Gastrocnemius medialis (tissue), 4 donors: Measurements from ENCODE around the gene C1QTNF6. TPM values are rescaled to one million over a fixed set of nuclear protein-coding genes. Genes with fewer than 3 reads are reported as not detected.

Experiments
- ATAC-seq, 2 donors: fragments of 150-250 bp; one replicate each; pipeline ENCODE4 v1.9.1; 2016
- DNase-seq, 2 donors: peaks; one replicate each; pipeline ENCODE4 v3.0.0-alpha.2; 2019
- H3K27ac ChIP-seq, 4 donors: fragments of 200-600 bp; sonication (generic); 1 replicate in 1 of 4; 2 replicates in 3 of 4; pipeline ENCODE4 v1.5.1; 2016 to 2018; ENCODE audit warnings: mild to moderate bottlenecking in 2 of 4, moderate library complexity in 1 of 4
- H3K27me3 ChIP-seq, 3 donors: fragments of 200-600 bp; sonication (generic) in 2 of 3; 1 replicate in 1 of 3; 2 replicates in 2 of 3; pipeline versions ENCODE4 v1.5.1 to v1.6.0; 2016 to 2019; ENCODE audit warnings: mild to moderate bottlenecking in 1 of 3, moderate library complexity in 1 of 3
- H3K36me3 ChIP-seq, 2 donors: fragments of 200-600 bp; sonication (generic) in 1 of 2; one replicate each; pipeline ENCODE4 v1.5.1; 2017 to 2018
- H3K4me1 ChIP-seq, 2 donors: fragments of 200-600 bp; sonication (generic) in 1 of 2; one replicate each; pipeline ENCODE4 v1.5.1; 2016 to 2017; ENCODE audit warnings: mild to moderate bottlenecking in 2 of 2
- H3K4me3 ChIP-seq, 4 donors: fragments of 200-600 bp; sonication (generic) in 3 of 4; 1 replicate in 1 of 4; 2 replicates in 3 of 4; pipeline ENCODE4 v1.5.1; 2016 to 2019; ENCODE audit warnings: mild to moderate bottlenecking in 2 of 4
- H3K9me3 ChIP-seq, 3 donors: fragments of 200-600 bp; sonication (generic) in 2 of 3; 1 replicate in 1 of 3; 2 replicates in 2 of 3; pipeline ENCODE4 v1.5.1; 2016 to 2019
- CTCF ChIP-seq, 5 experiments: fragments of 450-650 bp in 3 of 5; fragments of 200-600 bp in 2 of 5; sonication (generic) in 2 of 5; IDR thresholded peaks in 4 of 5; conservative IDR thresholded peaks in 1 of 5; 1 replicate in 4 of 5; 2 replicates in 1 of 5; pipeline ENCODE4 v1.5.1; 2016 to 2019; ENCODE audit warnings: antibody characterized with exemption in 5 of 5, mild to moderate bottlenecking in 3 of 5, moderate library complexity in 3 of 5
- POLR2A ChIP-seq, 2 donors: fragments of 450-650 bp; IDR thresholded peaks; one replicate each; pipeline ENCODE4 v1.6.1; 2017; ENCODE audit warnings: antibody characterized with exemption in 2 of 2, mild to moderate bottlenecking in 2 of 2, moderate library complexity in 2 of 2
- in situ Hi-C, 4 donors: fragments of 200-750 bp; cut with MboI; loops; one replicate each; pipeline versions ENCODE4 v1.15.0 to v1.8.0; 2017; ENCODE audit warnings: low sequenced_read_pairs in 4 of 4
- intact Hi-C: fragments of 100-400 bp; cut with DNase I; formaldehyde crosslinking; loops from one replicate; pipeline ENCODE4 v1.15.1; 2023; ENCODE audit warnings: low total_unique reads
- total RNA-seq, 4 donors: library from RNA; depleted of rRNA; stranded (reverse); fragments of >200 nt; gene quantifications; one replicate each; pipeline versions ENCODE4 v1.1.0 to v1.2.3, GENCODE V29; 2016

The C1QTNF6 gene
- total RNA-seq, 4 donors from 2014 or later = 0.46 to 1.00 (median 0.84) TPM

- in situ Hi-C loops (loop anchor here in 1 of 4 donors (5.0 kb wide), 1 partner anchor 37 kb away; no protein-coding TSS in a partner anchor), intact Hi-C loops (loop anchor here (1.0 to 10.0 kb wide), 8 partner anchors 33 to 1897 kb away; partner anchors contain the start of genes IFT27 and LGALS1)
- H3K4me1 ChIP-seq = peaks cover 30 to 36% of the 10 kb centered on the region in 2 donors
Observed at GRCh38 chr22:37199103-37199759, 11.2 kb upstream of the C1QTNF6 start.

GRCh38 chr22:37198258-37199102, 10.4 kb upstream of the C1QTNF6 start:
- intact Hi-C loops = loop anchor here (1.0 to 10.0 kb wide), 9 partner anchors 32 to 1896 kb away; partner anchors contain the start of genes IFT27, LGALS1, MPST and TST
- H3K4me3 ChIP-seq = peak overlapping the region; percentile 69 to 78 (median 74)
- TF ChIP-seq POLR2A (IDR thresholded peaks at IDR 0.05) = peak in 1 of 2 donors; percentile 16
- TF ChIP-seq CTCF (IDR thresholded peaks at IDR 0.05 in 4 of 5, conservative IDR thresholded peaks at IDR 0.05 in 1 of 5) = peak; percentile 43 to 97 (median 80)

More at GRCh38 chr22:37199103-37199759, 11.2 kb upstream of the C1QTNF6 start:
- Histone ChIP-seq H3K27me3 (no peaks in the 10 kb centered on the region), H3K36me3 (no peaks in the 10 kb centered on the region), H3K9me3 (no peaks in the 10 kb centered on the region), H3K4me3 (peak overlapping the region; percentile 69 to 78 (median 74)), H3K27ac (peak overlapping the region; percentile 96 to 99 (median 98))
- ATAC-seq = peak; percentile 73 to 75
- DNase-seq = peak; percentile 97 to 98
- TF ChIP-seq CTCF (IDR thresholded peaks at IDR 0.05 in 4 of 5, conservative IDR thresholded peaks at IDR 0.05 in 1 of 5) (peak; percentile 93 to 98 (median 97)), POLR2A (IDR thresholded peaks at IDR 0.05) (peak; percentile 99)

GRCh38 chr22:37197451-37198257, 9.6 kb upstream of the C1QTNF6 start:
- H3K4me1 ChIP-seq = peaks cover 30 to 41% of the 10 kb centered on the region in 2 donors
- intact Hi-C loops = loop anchor here (1.0 to 10.0 kb wide), 7 partner anchors 19 to 1895 kb away; partner anchors contain the start of genes IFT27, LGALS1, MPST and TST
- TF ChIP-seq CTCF (IDR thresholded peaks at IDR 0.05 in 4 of 5, conservative IDR thresholded peaks at IDR 0.05 in 1 of 5) (no peak), POLR2A (IDR thresholded peaks at IDR 0.05) (no peak)

More at GRCh38 chr22:37198258-37199102, 10.4 kb upstream of the C1QTNF6 start:
- peak overlapping the region; percentile 96 to 99 (median 98) for H3K27ac ChIP-seq
- H3K36me3 ChIP-seq = no peaks in the 10 kb centered on the region
- in situ Hi-C loops = loop anchor here in 1 of 4 donors (5.0 kb wide), 1 partner anchor 36 kb away; no protein-coding TSS in a partner anchor
- no peaks in the 10 kb centered on the region for H3K9me3 ChIP-seq
- DNase-seq = peak; percentile 64 to 86
- peak; percentile 58 to 63 for ATAC-seq
- peaks cover 30 to 40% of the 10 kb centered on the region in 2 donors for H3K4me1 ChIP-seq
- no peaks in the 10 kb centered on the region for H3K27me3 ChIP-seq

More at GRCh38 chr22:37197451-37198257, 9.6 kb upstream of the C1QTNF6 start:
- no peaks in the 10 kb centered on the region for H3K9me3 ChIP-seq
- DNase-seq = peak; percentile 84 to 89
- ATAC-seq = peak; percentile 59 to 61
- no peaks in the 10 kb centered on the region for H3K36me3 ChIP-seq
- peak overlapping the region; percentile 96 to 99 (median 98) for H3K27ac ChIP-seq
- in situ Hi-C loops = loop anchor here in 1 of 4 donors (5.0 kb wide), 1 partner anchor 35 kb away; no protein-coding TSS in a partner anchor
- H3K27me3 ChIP-seq = no peaks in the 10 kb centered on the region
- peak overlapping the region; percentile 69 to 78 (median 74) for H3K4me3 ChIP-seq
